ENCODE results near the gene RMRP.

The RMRP gene

DNA sequence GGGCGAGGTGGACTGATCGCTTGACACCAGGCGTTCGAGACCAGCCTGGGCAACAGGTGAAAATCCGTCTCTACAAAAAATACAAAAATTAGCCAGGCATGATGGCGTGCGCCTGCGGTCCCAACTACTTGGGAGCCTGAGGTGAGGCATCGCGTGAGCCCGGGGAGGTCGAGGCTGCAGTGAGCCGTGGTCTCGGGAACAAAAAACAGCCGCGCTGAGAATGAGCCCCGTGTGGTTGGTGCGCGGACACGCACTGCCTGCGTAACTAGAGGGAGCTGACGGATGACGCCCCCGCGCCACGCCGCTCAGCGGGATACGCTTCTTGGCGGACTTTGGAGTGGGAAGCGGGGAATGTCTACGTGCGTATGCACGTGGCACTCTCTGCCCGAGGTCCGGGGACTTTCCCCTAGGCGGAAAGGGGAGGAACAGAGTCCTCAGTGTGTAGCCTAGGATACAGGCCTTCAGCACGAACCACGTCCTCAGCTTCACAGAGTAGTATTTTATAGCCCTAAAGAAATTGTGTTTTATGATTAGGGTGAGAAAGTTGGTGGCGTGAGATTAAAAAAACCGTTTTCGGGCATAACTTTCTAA lies at the start of gene RMRP:
Gene RMRP (minus strand): TSS at position 474 of the 591 bp plus-strand sequence.
- DNase-seq (ENCODE audit: low read depth in 2 of 2): peak; percentile 90 to 96

DNA sequence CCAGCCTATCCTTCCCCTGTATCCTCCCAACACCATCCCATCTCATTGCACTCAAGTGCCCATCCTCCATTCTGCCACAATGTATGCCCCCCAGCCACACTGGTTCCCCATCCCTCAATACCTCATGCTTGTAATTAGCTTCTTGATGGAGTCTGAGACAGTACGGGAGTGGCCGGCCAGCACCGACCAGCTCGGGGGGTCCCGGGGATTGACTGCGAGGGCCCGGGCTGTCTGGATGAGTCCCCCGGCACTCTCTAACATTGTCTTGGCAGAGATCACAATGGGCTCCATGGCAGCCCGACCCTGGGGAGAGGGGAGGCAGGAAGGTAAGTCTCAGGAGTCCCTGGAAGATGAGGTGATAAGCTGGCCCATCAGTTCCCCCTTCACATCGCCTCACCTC lies 49.1 kb upstream of the RMRP start:
- no peak for DNase-seq (ENCODE audit: low read depth in 2 of 2)

DNA sequence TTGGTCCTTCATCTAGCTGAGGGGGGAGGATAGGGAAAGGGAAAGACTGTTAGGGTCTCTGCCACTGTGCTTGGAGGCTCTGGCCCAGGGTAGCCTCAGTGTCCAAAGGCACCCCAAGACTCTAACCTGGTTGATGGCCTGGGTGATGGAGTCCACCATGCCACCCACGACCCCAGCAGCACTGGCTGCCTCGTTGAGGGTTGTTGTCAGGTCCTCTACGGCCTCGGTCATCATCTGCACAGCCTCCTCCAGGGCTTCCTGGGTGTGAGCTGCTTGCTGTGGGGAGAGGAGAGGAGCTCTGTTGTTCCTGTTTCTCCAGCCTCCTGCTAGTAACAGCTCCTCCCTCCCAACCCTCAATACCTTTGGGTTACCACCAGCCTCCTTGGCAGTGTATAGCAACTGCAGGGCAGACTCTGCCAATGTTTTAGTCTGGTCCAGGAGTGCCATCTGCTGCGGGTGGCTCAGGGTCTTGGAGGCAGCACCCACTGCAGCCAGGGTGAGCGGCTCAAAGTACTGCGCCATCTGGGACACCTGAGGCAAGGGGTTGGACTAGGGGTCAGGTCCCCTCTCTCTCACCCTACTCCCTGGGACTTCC lies 48.1 kb upstream of the RMRP start:
- DNase-seq (ENCODE audit: low read depth in 2 of 2): no peak

DNA sequence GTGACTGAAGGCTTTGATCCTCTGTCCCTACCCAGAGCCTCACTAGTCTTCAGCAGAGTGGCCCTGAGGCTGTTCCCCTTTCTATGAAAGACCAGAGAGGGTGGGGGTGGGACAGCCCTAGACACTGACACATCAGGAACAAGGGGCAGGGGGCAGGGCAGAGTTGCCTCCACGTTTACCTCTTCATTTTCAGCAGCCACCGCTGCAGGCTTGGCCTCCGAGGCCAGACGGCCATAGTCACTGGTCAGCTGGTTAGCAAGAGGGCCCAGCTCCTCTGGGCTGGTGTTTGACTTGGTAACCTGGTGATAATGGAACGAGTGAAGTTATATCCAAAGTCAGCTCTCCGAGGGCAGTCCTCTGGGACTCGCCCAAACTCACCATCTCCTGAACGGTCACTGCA lies 47.6 kb upstream of the RMRP start:
- DNase-seq (ENCODE audit: low read depth in 2 of 2): no peak

DNA sequence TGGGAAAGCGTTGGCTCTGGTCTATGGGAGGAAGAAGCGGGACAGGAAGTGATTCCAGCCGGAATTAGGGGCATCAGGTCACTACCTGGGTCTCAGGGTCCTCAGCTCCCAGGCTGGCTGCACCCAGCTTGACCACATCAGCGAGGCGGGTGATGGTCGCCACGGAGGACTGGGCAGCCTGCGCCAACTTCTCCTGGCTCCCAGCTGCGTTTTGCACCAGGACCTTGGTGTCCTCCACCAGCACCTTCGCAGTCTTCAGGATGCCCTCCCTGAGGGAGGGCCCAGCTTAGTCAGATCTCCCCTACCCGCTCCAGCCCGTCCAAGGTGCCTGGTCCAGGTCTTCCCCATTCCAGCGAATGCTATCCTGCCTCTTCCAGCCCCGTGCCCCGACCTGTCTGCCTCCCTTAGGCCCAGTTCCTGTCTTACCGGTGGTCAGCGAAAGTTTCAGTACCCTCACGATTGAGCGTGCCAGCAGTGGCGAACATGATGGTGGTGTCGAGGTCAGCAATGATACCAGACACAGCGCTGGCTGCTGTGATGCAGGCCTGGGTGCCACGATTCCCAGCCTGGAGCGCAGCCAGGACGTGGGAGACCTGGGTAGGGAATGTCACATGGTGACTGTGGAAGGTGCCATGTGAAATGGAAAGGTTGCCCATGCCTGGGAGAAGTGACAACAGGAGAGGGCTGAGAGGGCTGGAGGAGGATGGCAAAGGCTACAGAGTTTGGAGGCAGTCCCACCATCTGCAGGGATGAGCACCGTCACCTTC lies 46.3 kb upstream of the RMRP start:
- no peak for DNase-seq (ENCODE audit: low read depth in 2 of 2)

DNA sequence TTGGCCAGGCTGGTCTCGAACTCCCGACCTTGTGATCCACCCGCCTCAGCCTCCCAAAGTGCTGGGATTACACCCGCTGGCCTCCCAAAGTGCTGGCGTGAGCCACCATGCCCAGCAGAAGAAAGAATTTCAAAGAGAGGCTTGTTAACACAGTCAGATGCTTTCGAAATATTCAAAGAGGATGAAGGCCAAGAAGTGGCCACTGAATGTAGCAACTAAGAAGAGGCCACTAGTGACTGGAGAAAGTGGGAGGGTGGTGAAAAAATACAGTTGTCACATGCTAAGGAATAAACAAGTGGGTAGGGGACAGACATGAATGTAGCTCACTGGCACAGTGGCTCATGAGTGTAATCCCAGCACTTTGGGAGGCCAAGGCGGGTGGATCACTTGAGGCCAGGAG lies 44.9 kb upstream of the RMRP start:
- DNase-seq (ENCODE audit: low read depth in 2 of 2): no peak

DNA sequence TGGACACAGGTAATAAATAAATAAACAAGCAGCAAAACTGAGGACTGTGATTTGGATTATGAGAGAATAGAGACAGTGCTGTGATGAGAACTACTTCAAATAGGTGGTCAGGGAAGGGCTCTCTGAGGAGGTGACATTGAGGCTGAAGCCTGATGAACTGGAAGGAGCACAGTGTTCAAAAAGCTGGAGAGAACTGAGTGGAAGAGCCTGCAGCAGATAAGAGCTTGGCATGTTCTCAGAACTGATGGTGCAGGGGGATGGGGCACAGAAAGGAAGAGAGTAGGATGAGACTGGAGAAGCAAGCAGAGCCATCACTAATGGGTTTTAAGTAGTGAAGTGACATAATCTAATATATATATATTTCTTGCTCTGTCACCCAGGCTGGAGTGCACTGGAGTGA lies 43.1 kb upstream of the RMRP start:
- no peak for DNase-seq (ENCODE audit: low read depth in 2 of 2)

DNA sequence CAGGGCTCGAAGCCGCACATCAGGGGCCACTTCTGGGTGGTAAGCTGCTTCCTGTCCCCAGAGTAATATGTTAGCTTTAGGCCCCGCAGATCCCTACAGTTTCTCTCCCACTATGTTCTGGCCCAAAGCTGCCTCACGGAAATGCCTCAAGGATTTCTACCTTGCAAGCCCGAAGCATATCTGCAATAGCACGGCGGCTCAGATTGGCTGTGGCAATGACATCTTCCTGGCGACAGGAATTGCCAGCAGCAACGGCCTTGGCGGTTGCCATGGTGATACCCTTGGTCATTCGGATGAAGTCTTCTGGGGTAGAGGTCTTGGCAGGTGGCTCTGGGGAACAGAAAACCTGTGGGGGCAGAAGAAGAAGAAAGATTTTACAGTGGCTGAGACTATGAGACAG lies 42.2 kb upstream of the RMRP start:
- no peak for DNase-seq (ENCODE audit: low read depth in 2 of 2)

DNA sequence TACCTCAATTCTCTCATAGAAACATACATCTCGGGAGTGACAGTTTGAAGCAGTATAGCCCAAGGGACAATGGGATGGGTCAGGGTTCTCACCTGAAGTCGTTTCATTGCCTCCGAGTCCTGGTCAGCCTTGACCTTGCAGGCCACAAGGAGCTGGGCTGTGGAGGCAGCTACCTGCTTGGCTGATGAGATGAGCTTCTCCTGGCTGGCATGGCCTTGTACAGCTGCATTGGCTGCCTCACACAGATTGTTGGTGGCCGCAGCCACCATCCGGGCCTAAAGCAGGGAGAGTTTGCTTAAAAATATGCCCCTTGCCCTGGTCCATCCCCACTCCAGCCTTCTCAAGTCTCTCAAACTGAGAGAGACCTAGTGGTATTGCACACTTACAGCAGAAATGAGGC lies 40.4 kb upstream of the RMRP start:
- no peak for DNase-seq (ENCODE audit: low read depth in 2 of 2)

DNA sequence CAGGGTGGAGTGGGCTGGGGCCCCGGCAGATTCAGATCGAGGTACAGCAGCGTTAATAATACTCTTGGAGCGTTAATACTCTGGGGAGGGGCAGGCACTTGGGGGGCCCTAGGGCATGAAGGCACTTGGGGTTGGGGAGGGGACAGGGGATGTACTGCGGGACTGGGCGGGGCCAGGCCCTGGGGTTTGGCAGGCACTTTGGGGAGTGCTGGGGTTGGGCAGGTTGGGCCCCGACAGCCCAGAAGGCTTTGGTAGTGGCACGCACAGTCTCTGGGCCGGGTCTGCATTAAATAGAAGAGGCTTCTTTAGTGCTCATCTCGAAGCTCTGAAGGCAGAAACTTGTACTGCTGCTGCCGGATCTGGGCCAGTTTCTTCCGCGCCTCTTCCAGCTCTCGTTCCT lies 39.7 kb upstream of the RMRP start:
- DNase-seq (ENCODE audit: low read depth in 2 of 2): no peak

DNA sequence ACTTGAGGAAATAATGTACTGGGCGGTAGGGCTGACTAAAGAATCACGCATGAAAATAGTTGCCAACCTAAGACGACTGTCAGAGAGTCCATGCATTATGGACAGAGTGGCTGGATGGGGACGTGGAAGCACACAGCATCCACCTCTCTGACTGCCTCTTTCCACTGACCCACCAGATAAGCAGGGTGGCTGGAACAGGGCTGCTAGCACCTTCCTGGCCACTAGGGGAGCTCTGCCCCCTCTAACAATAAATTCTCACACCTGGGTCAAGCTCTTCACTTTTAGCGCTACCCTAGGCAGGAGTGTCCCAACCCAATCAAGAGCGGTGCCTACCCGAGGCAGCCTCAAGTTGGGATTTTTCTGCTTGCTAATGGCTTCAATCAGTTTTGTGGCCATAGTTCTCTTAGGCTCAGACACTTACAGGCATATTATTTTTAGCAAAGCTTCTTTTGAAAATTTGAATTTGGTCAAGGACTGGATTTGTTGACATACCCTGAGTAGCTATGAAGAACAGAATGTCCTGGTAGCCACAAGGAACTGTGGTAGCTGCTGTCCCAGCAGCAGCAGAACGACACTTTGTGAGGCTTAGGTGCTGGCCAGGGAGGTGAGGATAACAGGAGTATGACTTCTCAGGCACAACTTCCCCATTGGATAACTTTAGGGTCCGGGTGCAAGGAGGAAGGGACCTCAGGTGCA lies 38.8 kb upstream of the RMRP start:
- peak in 1 of 2 experiments; percentile 35 for DNase-seq (ENCODE audit: low read depth in 2 of 2)

DNA sequence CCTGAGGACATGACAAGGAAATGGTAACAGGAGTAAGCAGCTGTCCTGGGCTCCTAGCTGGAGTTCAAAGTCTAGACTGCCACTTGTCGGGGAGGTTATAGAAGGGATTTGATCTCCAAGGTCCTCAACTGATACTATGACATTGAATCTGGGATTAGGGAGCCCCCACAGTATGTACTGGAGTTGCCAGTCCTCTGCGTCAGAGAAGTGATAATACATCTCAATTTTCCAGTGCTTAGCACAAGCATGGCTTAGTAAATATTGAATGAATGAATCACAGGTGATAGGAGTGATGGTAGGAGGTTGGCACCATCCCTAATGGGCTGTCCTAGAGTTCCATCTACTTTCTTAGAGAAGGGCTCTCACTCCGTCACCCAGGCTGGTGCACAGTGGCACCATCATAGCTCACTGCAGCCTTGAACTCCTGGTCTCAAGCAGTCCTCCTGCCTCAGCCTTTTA lies 38.2 kb upstream of the RMRP start:
- DNase-seq (ENCODE audit: low read depth in 2 of 2): no peak

DNA sequence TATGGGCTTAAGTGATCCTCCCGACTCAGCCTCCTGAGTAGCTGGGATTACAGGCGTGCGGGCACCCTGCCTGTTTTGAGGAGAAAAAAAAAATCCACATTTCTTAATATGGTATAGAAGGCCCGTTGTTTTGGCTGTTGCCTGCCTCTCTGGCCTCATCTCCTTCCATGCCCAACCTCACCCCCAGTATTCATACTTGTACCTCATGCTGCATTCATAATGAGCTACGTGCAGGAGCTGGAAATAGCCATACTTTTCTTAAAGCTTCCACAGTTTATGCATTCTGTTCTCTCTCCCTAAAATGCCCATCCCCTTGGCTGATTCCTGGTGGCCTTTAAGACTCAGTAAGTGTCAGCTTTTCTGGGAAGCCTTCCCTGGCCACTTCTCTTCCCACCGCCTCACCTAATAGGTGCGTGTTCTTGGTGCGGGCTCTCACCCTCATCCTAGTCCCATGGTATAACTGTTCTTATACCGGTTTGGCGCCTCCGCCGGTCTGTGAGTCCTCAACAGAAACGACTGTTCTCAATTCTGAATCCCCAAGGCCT lies 34.0 kb upstream of the RMRP start:
- DNase-seq (ENCODE audit: low read depth in 2 of 2): no peak

DNA sequence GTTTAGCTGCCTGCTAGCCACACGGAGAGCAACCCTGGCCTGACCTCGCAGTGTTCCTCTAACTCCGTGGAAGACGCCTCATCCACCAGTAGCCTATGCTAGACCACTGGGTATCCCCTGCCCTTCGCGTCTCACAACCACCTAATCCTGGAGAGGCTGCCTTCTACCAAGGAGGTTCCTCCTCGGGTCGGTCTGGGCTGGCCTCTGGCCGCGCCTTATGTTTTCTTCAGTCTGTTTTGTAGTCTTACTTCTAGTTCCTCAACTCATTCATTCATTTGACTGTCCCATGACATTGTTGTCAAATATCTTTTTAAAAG lies 33.5 kb upstream of the RMRP start:
- DNase-seq (ENCODE audit: low read depth in 2 of 2): no peak

DNA sequence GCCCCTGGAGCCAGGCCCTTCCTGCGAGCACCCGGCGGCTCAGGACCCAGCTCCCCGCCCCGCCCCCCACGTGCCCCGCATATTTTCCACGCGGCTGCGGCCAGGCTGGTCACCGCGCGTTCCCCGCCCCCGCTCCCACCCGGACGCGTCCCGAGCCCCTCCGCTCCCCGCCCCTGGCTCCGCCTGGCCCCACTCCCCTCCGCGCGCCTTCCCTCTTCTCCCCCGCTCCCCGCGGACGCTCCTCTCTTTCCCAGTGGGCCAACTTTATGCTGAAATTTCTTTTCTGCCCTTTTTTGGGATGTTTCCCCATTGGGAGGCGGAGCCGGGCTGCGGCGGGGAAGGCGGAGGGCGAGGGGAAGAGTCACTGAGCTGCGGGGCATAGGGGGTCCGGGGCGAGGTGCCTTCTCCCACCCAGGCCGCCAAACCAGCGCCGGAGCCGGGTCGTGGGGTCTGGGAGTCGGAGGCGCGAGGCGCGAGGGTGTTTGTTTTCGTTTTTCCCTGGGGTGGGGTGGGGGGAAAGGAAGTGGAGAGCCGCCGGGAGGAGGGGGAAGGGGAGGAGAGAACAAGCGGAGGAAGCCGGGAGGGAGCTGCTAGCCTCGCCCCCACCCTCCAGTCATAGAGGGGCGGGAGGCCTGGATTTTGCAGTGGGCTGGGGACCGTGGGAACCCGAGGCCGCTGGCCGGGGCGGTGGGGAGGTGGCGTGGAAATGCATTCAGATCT lies 33.0 kb upstream of the RMRP start:
- DNase-seq (ENCODE audit: low read depth in 2 of 2): peak in 1 of 2 experiments; percentile 45

DNA sequence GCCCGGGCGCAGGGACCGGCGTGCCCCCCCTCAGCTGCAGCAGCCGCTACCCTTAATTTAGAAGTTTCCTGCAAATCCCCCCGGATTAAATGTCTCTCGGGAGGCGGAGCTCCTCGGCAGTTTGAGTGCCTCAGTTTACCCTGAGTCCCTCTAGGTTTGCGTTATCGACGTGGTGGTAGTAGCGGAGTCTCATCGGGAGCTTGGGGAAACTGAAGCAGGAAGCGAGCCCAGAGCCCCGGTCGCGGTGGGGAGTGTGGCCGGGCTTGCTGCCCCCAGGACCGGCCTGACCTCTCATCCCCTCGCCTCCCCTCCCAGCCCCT lies 32.4 kb upstream of the RMRP start:
- no peak for DNase-seq (ENCODE audit: low read depth in 2 of 2)

DNA sequence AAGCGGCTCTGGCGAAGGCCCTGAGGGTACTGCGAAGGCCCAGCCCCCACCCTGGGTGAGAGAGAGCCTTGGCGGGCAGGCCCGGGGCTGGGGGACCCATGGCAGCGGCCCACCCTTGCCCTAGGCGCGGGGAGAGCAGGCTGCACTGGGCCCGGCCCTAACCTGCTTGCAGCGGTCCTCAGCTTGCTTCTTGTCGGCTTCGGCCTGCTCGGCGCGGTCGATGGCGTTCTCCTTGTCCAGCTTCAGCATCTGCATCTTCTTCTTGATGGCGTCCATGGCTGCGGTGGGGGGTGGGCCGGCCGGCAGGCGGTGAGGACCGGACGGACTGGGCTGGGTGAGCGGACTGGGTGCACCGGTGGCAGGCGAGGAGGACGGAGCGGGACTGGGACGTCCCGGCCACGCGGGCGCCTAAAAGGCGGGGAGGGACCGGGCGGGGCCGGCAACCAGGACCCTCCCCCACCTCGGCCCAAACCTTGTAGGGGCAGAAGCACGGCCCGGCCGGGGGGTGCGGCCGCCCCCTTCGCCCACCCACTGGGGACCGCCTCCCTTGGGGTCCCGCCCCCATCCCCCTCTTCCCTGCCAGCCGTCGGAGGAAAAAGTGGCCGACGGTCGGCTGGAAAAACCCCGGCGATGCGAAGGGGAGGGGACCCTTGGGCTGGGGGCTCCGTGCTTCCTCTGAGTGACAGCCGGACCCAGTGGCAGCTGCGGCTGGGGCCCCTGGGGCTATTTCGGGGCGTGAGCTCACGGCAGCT lies 31.9 kb upstream of the RMRP start, which contains the start of gene TPM2:
Gene TPM2 (minus strand): TSS at position 384 of the 752 bp plus-strand sequence. CDS start 108 bp downstream, at position 276.
- DNase-seq (ENCODE audit: low read depth in 2 of 2): no peak

DNA sequence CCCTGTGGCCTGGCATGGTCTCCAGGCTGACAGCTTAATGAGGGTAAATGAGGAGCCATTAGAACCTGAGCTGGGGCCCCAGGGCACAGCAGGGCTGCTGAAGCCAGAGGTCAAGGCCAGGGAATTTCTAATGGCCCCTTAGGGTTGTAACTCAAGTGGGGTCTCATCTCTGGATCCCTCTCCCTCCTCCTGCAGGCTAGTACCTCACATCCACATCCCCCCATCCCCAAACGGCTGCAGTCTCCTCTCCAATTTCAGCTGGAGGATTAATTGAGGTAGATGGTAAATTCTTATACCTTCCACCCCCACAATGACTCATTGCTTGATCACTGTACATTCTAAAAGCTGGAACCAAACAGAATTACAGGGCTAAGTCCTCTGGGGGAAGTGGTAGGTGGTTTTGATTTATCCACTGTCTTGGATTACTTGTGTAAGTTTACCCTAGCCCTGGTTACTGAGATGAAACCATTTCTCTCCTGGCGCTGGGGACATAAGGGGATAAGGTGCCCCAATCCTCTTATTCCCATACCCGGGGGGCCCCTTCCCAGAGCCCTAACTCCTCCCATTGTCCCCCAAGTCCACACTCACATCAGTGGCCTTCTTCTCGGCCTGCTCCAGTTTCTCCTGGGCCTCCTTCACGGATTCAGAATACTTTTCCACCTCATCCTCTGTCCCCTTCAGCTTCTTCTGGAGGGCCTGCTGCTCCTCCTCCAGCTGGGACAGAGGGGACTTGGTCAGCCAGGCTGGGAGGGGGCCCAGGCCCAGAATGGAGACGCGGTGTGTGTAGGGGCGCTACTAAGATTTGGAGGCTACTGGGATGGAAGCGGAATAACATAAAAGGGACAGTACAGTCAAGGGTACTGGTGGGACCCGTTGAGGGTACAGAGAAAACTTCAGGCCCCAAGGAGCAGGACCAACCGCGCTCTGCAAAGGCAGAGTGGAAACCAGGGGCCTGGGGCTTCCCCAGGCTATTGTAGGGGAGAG lies 31.0 kb upstream of the RMRP start:
- no peak for DNase-seq (ENCODE audit: low read depth in 2 of 2)

DNA sequence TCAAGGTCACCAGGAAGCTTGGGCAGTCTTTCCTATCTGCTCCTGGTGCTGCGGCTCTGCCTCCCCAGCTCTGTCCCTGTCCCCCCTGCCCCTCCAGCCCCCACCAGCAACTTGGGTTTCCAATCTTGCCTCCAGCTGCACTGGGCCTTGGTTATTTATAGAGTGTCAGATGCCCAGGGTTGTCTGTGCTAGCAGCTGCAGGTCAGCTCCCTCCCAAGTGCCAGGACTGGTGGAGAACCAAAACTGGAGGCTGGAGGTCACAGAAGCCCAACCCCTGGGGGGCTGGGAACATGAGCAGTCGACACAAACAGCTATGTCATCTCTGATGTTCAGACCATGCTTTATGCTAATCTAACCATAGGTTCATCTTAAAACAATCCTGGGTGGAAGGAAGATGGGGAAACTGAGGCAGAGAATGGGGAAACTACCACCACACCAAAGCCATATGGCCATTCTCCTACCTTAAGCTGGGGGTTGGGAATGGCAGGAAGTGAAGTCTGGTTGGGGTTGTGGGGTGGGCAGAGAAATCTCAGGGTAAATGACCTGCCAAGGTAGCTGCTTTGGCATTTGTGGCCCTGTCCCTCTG lies 30.2 kb upstream of the RMRP start:
- no peak for DNase-seq (ENCODE audit: low read depth in 2 of 2)
